Hepatocyte (in vitro differentiated cells): ENCODE measurements around the gene TEAD1. TPM values are rescaled to one million over a fixed set of nuclear protein-coding genes. Genes with fewer than 3 reads are reported as not detected.

Experiments
- DNase-seq: peaks from one replicate; pipeline ENCODE4 v3.0.0-alpha.2; 2016; ENCODE audit warnings: low spot score
- H2AFZ ChIP-seq: fragments of 200-600 bp; sonication (generic); 2 replicates; pipeline ENCODE4 v1.6.0; 2016; ENCODE audit warnings: antibody characterized with exemption, mild to moderate bottlenecking
- H3K27ac ChIP-seq: fragments of 200-600 bp; sonication (generic); 2 replicates; pipeline ENCODE4 v1.5.1; 2016; ENCODE audit warnings: mild to moderate bottlenecking
- H3K27me3 ChIP-seq: fragments of 200-600 bp; sonication (generic); 2 replicates; pipeline ENCODE4 v1.6.1; 2016
- H3K36me3 ChIP-seq: fragments of 200-600 bp; sonication (generic); replicated peaks from 2 replicates; pipeline ENCODE4 v1.5.1; 2016; ENCODE audit warnings: low read depth; ENCODE audit not compliant: insufficient read depth
- H3K4me1 ChIP-seq: fragments of 200-600 bp; sonication (generic); 2 replicates; pipeline ENCODE4 v1.5.1; 2016; ENCODE audit warnings: mild to moderate bottlenecking, moderate library complexity; ENCODE audit not compliant: insufficient read depth
- H3K4me2 ChIP-seq: fragments of 200-600 bp; sonication (generic); 2 replicates; pipeline ENCODE4 v1.6.0; 2016
- H3K4me3 ChIP-seq: fragments of 200-600 bp; sonication (generic); 2 replicates; pipeline ENCODE4 v1.5.1; 2016; ENCODE audit warnings: mild to moderate bottlenecking
- H3K79me2 ChIP-seq: fragments of 200-600 bp; sonication (generic); 2 replicates; pipeline ENCODE4 v1.6.0; 2017; ENCODE audit warnings: mild to moderate bottlenecking
- H3K9me2 ChIP-seq: fragments of 200-600 bp; sonication (generic); replicated peaks from 2 replicates; pipeline ENCODE4 v1.6.0; 2017; ENCODE audit warnings: mild to moderate bottlenecking; ENCODE audit not compliant: insufficient read depth
- H3K9me3 ChIP-seq: fragments of 200-600 bp; sonication (generic); 2 replicates; pipeline ENCODE4 v1.5.1; 2016; ENCODE audit warnings: low read depth, mild to moderate bottlenecking
- H4K20me1 ChIP-seq: fragments of 200-600 bp; sonication (generic); 2 replicates; pipeline ENCODE4 v1.6.0; 2016; ENCODE audit warnings: mild to moderate bottlenecking; ENCODE audit not compliant: insufficient read depth, poor library complexity, severe bottlenecking
- CTCF ChIP-seq: fragments of 200-600 bp; sonication (generic); IDR thresholded peaks from 2 replicates; pipeline ENCODE4 v1.5.1; 2016; ENCODE audit warnings: antibody characterized with exemption, mild to moderate bottlenecking; ENCODE audit not compliant: poor library complexity
- EZH2 ChIP-seq: fragments of 200-600 bp; sonication (generic); IDR thresholded peaks from 2 replicates; pipeline ENCODE4 v1.6.1; 2016; ENCODE audit warnings: antibody characterized with exemption, mild to moderate bottlenecking, borderline replicate concordance
- EZH2phosphoT487 ChIP-seq: fragments of 200-600 bp; sonication (generic); IDR thresholded peaks from one replicate; pipeline ENCODE4 v1.6.1; 2018; ENCODE audit warnings: antibody characterized with exemption, mild to moderate bottlenecking, low read depth, moderate library complexity; ENCODE audit not compliant: unreplicated experiment, severe bottlenecking
- WGBS: methylation state at CpG from one replicate; pipeline ENCODE4 v1.1.6; 2016; ENCODE audit warnings: low lambda C conversion rate; ENCODE audit errors: missing lambda C conversion rate; 5-methylcytosine and 5-hydroxymethylcytosine counted together
- polyA plus RNA-seq: library from polyadenylated mRNA; unstranded; fragments of >200 nt; fragmentation: Nextera tagmentation; extraction: Ambion mirVana; gene quantifications from 2 replicates; pipeline ENCODE4 v1.2.1, GENCODE V29; 2016
- total RNA-seq: library from RNA; depleted of rRNA; stranded (reverse); fragments of >200 nt; gene quantifications from 2 replicates; pipeline ENCODE4 v1.2.3, GENCODE V29; 2014

The TEAD1 gene
- total and polyA plus RNA-seq, 2 experiments from 2014 or later: 37.2 to 82.2 TPM

DNA sequence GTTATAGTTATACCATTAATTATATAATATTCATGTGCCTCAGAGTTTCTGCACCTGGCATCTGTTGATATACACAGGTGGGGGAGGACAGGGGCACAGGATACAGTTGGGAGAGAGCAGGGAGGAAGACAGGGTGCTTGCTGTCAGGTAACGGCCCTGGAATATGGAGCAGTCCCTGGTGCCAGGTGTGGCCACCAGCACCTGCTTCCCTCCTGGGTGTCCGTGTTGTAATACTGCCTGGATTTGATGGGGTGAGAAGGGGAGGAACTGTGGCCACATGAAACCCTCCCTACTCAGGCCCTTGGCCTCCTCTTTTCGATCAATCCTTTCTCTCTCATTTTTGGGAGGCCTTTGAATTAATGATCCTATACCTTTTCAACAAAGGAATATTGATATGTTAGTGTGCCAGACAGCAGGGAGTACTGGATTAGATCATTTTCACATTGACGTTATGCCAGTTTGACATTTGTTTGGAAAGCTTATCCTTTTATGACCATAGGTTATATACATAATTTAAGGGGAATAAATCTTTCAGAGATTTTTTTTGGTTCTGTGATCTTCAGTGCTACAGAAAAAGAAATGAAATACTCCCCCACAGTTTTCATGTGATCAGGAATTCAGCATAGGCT is 88.6 kb downstream of the TEAD1 start:
- TF ChIP-seq EZH2phosphoT487: no peak
- TF ChIP-seq EZH2: no peak
- no peak for TF ChIP-seq CTCF
- no peak overlapping the region for H2AFZ ChIP-seq
- peaks cover 24% of the 10 kb centered on the region for H3K4me1 ChIP-seq
- DNase-seq: no peak
- H3K27me3 ChIP-seq: no peaks in the 10 kb centered on the region
- H4K20me1 ChIP-seq: peaks cover 22% of the 10 kb centered on the region
- peak overlapping the region; percentile 51 for H3K4me2 ChIP-seq
- H3K79me2 ChIP-seq: peaks cover 93% of the 10 kb centered on the region
- H3K9me2 ChIP-seq: no peaks in the 10 kb centered on the region
- WGBS: 85% methylated on average over 4 of the region's 4 CpGs
- H3K36me3 ChIP-seq: no peaks in the 10 kb centered on the region
- no peaks in the 10 kb centered on the region for H3K9me3 ChIP-seq
- H3K4me3 ChIP-seq: no peak overlapping the region
- H3K27ac ChIP-seq: no peak overlapping the region

- Histone ChIP-seq H4K20me1 (peaks cover 22% of the 10 kb centered on the region), H3K4me3 (no peak overlapping the region), H3K9me2 (no peaks in the 10 kb centered on the region), H3K36me3 (no peaks in the 10 kb centered on the region), H3K4me2 (no peak overlapping the region), H3K79me2 (peaks cover 93% of the 10 kb centered on the region), H3K4me1 (peaks cover 37% of the 10 kb centered on the region), H3K27ac (no peak overlapping the region), H3K27me3 (no peaks in the 10 kb centered on the region), H2AFZ (no peak overlapping the region), H3K9me3 (no peaks in the 10 kb centered on the region)
- 91% methylated on average over 8 of the region's 8 CpGs for WGBS
- TF ChIP-seq EZH2: no peak
- no peak for TF ChIP-seq EZH2phosphoT487
- no peak for TF ChIP-seq CTCF
- no peak for DNase-seq
Measured at GRCh38 chr11:12764187-12764914, 90.1 kb downstream of the TEAD1 start.

GRCh38 chr11:12765428-12765827 is 91.2 kb downstream of the TEAD1 start:
- peaks cover 16% of the 10 kb centered on the region for H4K20me1 ChIP-seq
- TF ChIP-seq EZH2 (no peak), CTCF (no peak), EZH2phosphoT487 (no peak)

More at GRCh38 chr11:12765428-12765827, 91.2 kb downstream of the TEAD1 start:
- Histone ChIP-seq H3K9me3 (no peaks in the 10 kb centered on the region), H2AFZ (no peak overlapping the region), H3K4me1 (peaks cover 43% of the 10 kb centered on the region), H3K27me3 (no peaks in the 10 kb centered on the region), H3K4me3 (no peak overlapping the region), H3K9me2 (no peaks in the 10 kb centered on the region), H3K79me2 (peaks cover 93% of the 10 kb centered on the region), H3K36me3 (no peaks in the 10 kb centered on the region), H3K4me2 (no peak overlapping the region), H3K27ac (peak overlapping the region; percentile 45)
- peak; percentile 24 for DNase-seq
- WGBS: 65% methylated on average over 3 of the region's 3 CpGs
